HepG2 (cell line): ENCODE measurements around the gene ANKRD17. TPM values are rescaled to one million over a fixed set of nuclear protein-coding genes. Genes with fewer than 3 reads are reported as not detected.

Experiments
- GRHL1 ChIP-seq: sonication (generic); formaldehyde crosslinking; conservative IDR thresholded peaks from 2 replicates; pipeline ENCODE4 v1.8.0; 2022; ENCODE audit warnings: missing genetic modification reagents
- KDM6A ChIP-seq: IDR thresholded peaks from 2 replicates; pipeline ENCODE4 v1.6.1; 2016; ENCODE audit warnings: low read depth
- KLF12 ChIP-seq: sonication (generic); formaldehyde crosslinking; IDR thresholded peaks from 2 replicates; pipeline ENCODE4 v1.4.0; 2020; ENCODE audit warnings: missing genetic modification reagents, borderline replicate concordance
- MED13 ChIP-seq: sonication (generic); formaldehyde crosslinking; IDR thresholded peaks from 2 replicates; pipeline ENCODE4 v1.5.0; 2020; ENCODE audit warnings: missing genetic modification reagents
- MED8 ChIP-seq: sonication (generic); formaldehyde crosslinking; IDR thresholded peaks from 2 replicates; pipeline ENCODE4 v1.8.1; 2023; ENCODE audit warnings: mild to moderate bottlenecking, missing genetic modification reagents; ENCODE audit not compliant: insufficient replicate concordance
- NFKB2 ChIP-seq: sonication (generic); formaldehyde crosslinking; IDR thresholded peaks from 2 replicates; pipeline ENCODE4 v1.4.0; 2020; ENCODE audit warnings: missing genetic modification reagents, borderline replicate concordance
- NFYC ChIP-seq: IDR thresholded peaks from 2 replicates; pipeline ENCODE4 v1.6.1; 2016; ENCODE audit warnings: missing genetic modification reagents, missing compliant biosample characterization
- POGK ChIP-seq: sonication (generic); formaldehyde crosslinking; conservative IDR thresholded peaks from 2 replicates; pipeline ENCODE4 v1.8.0; 2022; ENCODE audit warnings: mild to moderate bottlenecking, moderate library complexity, missing genetic modification reagents
- POGZ ChIP-seq: sonication (generic); formaldehyde crosslinking; IDR thresholded peaks from 2 replicates; pipeline ENCODE4 v1.4.0; 2020; ENCODE audit warnings: mild to moderate bottlenecking, missing genetic modification reagents
- PPARG ChIP-seq: conservative IDR thresholded peaks from 2 replicates; pipeline ENCODE4 v1.6.1; 2016; ENCODE audit warnings: missing biosample characterization, missing genetic modification reagents
- PRMT3 ChIP-seq: sonication (generic); formaldehyde crosslinking; IDR thresholded peaks from 2 replicates; pipeline ENCODE4 v1.8.1; 2022; ENCODE audit warnings: low read depth, mild to moderate bottlenecking, moderate library complexity, missing genetic modification reagents, borderline replicate concordance
- RARG ChIP-seq: sonication (generic); formaldehyde crosslinking; IDR thresholded peaks from 2 replicates; pipeline ENCODE4 v1.4.0; 2020; ENCODE audit warnings: low read depth, mild to moderate bottlenecking, missing genetic modification reagents
- THRA ChIP-seq: sonication (generic); formaldehyde crosslinking; IDR thresholded peaks from 2 replicates; pipeline ENCODE4 v1.4.0; 2020; ENCODE audit warnings: missing genetic modification reagents, borderline replicate concordance
- ZNF558 ChIP-seq: sonication (generic); formaldehyde crosslinking; IDR thresholded peaks from 2 replicates; pipeline ENCODE4 v1.9.0; 2022; ENCODE audit warnings: mild to moderate bottlenecking, missing genetic modification reagents, borderline replicate concordance
- ZSCAN21 ChIP-seq: sonication (generic); formaldehyde crosslinking; IDR thresholded peaks from 2 replicates; pipeline ENCODE4 v1.8.0; 2022; ENCODE audit warnings: mild to moderate bottlenecking, missing genetic modification reagents, moderate library complexity, borderline replicate concordance
- ZSCAN31 ChIP-seq: sonication (generic); formaldehyde crosslinking; IDR thresholded peaks from 2 replicates; pipeline ENCODE4 v1.5.0; 2020; ENCODE audit warnings: low read depth, mild to moderate bottlenecking, missing genetic modification reagents
- polyA plus RNA-seq, 8 experiments: library from polyadenylated mRNA; depleted of rRNA in 3 of 8; stranded (reverse) in 7 of 8; unstranded in 1 of 8; fragments of >200 nt; fragmentation: Illumina TruSeq in 4 of 8; extraction: Trizol in 4 of 8; gene quantifications; 2 replicates each; pipeline versions ENCODE4 v1.2.1 to v1.2.3, GENCODE V29; 2011 to 2016; ENCODE audit warnings: low read depth in 4 of 8, missing spikeins in 1 of 8, mixed read lengths in 1 of 8; ENCODE audit not compliant: insufficient read depth in 1 of 8
- total RNA-seq, 5 experiments: library from RNA; depleted of rRNA; stranded (reverse); fragments of >200 nt; fragmentation: Illumina TruSeq; extraction: Trizol; gene quantifications; 2 replicates each; pipeline ENCODE4 v1.2.3, GENCODE V29; 2016; ENCODE audit warnings: low read depth in 1 of 5
- TF ChIP-seq, protein P1 (sequence below): sonication (generic); formaldehyde crosslinking; IDR thresholded peaks from 2 replicates; pipeline ENCODE4 v1.5.0; 2020; ENCODE audit warnings: mild to moderate bottlenecking, low read depth, missing genetic modification reagents, borderline replicate concordance
- TF ChIP-seq, protein P2 (sequence below): fragments of 450-650 bp; IDR thresholded peaks from 2 replicates; pipeline ENCODE4 v1.6.1; 2017; ENCODE audit warnings: mild to moderate bottlenecking

The ANKRD17 gene
- total and polyA plus RNA-seq, 2 of the 13 experiments (the other 11 are each of a cell fraction or from before 2014, with no cell fraction given) = 55.7 to 61.1 TPM

DNA sequence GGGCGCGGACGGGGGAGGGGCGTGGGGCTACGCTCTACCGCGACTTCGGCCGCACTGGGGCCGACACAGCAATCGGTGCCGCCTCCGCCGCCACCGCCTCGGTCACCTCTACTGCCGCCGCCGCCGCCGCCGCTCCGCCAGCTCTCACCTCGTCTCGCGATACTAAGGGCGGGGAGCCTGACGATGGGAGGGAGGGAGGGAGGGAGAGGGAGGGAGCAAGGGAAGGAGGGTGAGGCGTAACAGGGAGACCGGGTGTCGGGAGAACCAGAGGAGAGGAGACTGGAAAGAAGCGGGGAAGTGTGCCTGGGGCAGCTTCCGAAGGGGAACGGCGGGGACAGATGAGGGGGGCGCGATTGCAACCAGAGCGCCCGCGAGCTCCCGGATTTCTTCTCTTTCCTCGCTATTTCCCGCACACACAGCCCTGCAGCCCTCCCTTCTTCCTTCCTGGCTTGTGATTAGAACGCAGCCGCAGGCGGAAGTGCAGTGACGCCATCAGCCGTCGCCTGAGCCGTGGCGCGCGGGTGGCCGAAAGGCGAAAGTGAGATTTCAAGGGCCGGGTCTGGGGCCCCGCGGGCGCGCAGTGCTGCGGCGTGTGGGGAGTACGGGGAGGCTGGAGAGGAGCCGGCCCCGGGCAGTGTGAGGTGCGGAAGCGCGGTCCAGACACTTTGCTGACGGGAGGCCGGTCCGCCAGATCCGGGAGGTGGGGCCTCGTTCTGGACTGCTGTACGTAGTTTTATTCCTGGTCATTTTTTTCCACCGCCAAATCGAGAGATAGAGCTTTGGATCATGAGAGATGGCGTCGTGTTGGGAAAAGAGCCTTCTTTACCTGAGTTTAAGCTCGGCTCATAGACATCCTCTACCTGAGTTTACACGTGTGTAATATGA lies at the start of gene ANKRD17 (continued):
- TF ChIP-seq MED13 (CRISPR knock-in tag) = no peak; the same call in none of the 2 replicates
- TF ChIP-seq POGK = peak; percentile 66
- TF ChIP-seq ZSCAN31 (CRISPR knock-in tag) = peak; percentile 76; the same call in 1 of the 2 replicates
- 0 out of 2 replicates have a peak, but pooled peaks have one; percentile 49 for TF ChIP-seq PRMT3
- peak; percentile 69; the same call in 1 of the 2 replicates for TF ChIP-seq THRA (CRISPR knock-in tag)
- TF ChIP-seq, protein P1, sequence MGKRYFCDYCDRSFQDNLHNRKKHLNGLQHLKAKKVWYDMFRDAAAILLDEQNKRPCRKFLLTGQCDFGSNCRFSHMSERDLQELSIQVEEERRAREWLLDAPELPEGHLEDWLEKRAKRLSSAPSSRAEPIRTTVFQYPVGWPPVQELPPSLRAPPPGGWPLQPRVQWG (CRISPR knock-in tag) = no peak
- TF ChIP-seq MED8 (CRISPR knock-in tag) = peak; percentile 74
- peak; percentile 78; the same call in 1 of the 2 replicates for TF ChIP-seq KLF12 (CRISPR knock-in tag)
- TF ChIP-seq ZSCAN21 (CRISPR knock-in tag) = no peak; the same call in 1 of the 2 replicates
- peak; percentile 32; the same call in 1 of the 2 replicates for TF ChIP-seq RARG (CRISPR knock-in tag)
- no peak for TF ChIP-seq ZNF558 (CRISPR knock-in tag)
- TF ChIP-seq GRHL1 (CRISPR knock-in tag) = no peak
- 0 out of 2 replicates have a peak, but pooled peaks have one; percentile 39 for TF ChIP-seq PPARG (CRISPR knock-in tag)
- TF ChIP-seq POGZ (CRISPR knock-in tag) = peak; percentile 94
- TF ChIP-seq NFKB2 (CRISPR knock-in tag) = peak; percentile 68; the same call in 1 of the 2 replicates
- TF ChIP-seq KDM6A = no peak
- peak; percentile 48 for TF ChIP-seq NFYC (CRISPR knock-in tag)
- TF ChIP-seq, protein P2, sequence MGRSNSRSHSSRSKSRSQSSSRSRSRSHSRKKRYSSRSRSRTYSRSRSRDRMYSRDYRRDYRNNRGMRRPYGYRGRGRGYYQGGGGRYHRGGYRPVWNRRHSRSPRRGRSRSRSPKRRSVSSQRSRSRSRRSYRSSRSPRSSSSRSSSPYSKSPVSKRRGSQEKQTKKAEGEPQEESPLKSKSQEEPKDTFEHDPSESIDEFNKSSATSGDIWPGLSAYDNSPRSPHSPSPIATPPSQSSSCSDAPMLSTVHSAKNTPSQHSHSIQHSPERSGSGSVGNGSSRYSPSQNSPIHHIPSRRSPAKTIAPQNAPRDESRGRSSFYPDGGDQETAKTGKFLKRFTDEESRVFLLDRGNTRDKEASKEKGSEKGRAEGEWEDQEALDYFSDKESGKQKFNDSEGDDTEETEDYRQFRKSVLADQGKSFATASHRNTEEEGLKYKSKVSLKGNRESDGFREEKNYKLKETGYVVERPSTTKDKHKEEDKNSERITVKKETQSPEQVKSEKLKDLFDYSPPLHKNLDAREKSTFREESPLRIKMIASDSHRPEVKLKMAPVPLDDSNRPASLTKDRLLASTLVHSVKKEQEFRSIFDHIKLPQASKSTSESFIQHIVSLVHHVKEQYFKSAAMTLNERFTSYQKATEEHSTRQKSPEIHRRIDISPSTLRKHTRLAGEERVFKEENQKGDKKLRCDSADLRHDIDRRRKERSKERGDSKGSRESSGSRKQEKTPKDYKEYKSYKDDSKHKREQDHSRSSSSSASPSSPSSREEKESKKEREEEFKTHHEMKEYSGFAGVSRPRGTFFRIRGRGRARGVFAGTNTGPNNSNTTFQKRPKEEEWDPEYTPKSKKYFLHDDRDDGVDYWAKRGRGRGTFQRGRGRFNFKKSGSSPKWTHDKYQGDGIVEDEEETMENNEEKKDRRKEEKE = no peak
